Hematopoietic multipotent progenitor cell treated with erythropoietin and hydrocortisone succinate and interleukin-3 and kit ligand, for 15 days (in vitro differentiated cells): ENCODE results near the gene ELAC1.
"Not testable (repeated sequence)": the region's sequence is repeated elsewhere in the genome, so short reads cannot be mapped to it uniquely, and the experiment has no call there.

Source experiments
- DNase-seq: peaks from one replicate; pipeline ENCODE4 v3.0.0-alpha.2; 2015; ENCODE audit warnings: low spot score

The ELAC1 gene

GRCh38 chr18:50973367-50974126 is 5.7 kb downstream of the ELAC1 start:
- DNase-seq = no peak

- no peak for DNase-seq
Observed at GRCh38 chr18:50977037-50977760, 9.4 kb downstream of the ELAC1 start.

DNA sequence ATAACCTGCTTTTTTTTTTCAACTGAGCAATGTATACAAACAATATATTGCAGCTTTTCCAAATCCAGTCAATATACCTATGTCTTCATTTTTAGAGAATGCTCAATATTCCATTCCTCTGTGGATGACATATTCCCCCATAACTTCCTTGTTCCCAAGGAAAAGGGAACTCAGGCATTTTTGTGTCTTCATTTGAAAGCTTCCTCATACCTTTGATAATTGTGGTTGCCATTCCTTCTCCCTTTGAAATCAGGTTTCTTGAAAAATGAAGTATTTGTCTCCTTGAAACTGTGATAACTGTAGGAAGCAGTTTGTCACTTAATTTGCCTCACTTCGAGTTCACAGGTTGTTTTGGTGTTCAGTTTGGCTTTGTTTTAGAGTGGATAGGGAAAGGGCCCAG is 13.5 kb downstream of the ELAC1 start:
- DNase-seq = no peak

DNA sequence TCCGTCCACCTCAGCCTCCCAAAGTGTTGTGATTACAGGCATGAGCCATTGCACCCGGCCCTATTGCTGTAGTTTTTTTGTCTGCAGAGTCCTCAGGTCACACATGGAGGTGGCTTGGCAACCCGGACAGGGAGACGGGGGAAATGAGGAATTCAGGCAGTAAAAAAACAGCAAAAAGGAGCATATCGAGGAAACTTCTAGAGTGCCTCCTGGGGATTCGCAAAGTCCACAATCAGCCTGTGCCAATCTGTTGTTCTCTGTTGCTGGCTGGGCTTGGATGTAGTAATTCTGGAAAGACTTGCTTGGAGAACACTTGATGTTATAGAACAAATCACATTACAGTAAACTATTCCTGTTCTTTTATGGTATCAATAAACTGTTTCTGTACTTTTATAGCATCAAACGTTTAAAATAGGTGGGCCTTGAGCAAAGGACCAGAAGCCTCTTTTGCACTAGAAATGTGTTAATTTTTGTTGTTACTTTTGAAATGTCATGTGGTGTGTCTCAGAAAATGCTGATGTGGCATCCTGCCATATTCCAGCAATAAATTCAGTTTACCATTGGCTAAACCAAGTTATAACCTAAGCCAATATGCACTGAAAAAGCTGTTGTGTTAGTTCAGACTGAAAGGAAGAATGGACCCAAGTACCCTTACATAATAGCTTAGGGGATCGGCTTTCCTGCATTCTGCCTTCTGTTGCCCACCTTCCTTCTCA is 14.4 kb downstream of the ELAC1 start:
- no peak for DNase-seq

- no peak for DNase-seq
Observed at GRCh38 chr18:50982802-50983179, 15.0 kb downstream of the ELAC1 start.

DNA sequence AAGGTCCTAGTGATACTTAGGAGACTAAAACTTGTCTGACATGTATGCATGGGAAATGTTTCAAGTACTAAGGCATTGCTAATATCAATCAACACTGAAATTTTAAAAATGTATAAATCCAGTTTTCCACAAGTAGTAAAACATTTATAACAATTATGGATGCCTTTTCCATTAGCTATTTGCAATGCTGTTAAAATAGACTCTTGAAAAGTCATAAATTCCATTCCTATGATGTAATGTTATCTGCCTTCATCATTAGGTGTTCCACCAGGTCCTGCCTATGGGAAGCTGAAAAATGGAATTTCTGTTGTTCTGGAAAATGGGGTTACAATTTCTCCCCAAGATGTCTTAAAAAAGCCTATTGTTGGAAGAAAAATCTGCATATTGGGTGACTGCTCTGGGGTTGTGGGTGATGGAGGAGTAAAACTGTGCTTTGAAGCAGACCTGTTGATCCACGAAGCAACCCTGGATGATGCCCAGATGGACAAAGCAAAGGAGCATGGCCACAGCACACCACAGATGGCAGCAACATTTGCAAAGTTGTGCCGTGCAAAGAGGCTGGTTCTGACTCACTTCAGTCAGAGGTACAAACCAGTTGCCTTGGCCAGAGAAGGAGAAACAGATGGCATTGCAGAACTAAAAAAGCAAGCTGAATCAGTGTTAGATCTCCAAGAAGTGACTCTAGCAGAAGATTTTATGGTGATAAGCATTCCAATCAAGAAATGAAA is 18.7 kb downstream of the ELAC1 start:
- DNase-seq = no peak

GRCh38 chr18:50987261-50987660 is 19.4 kb downstream of the ELAC1 start:
- no peak for DNase-seq

GRCh38 chr18:50989711-50990110 is 21.9 kb downstream of the ELAC1 start:
- DNase-seq = no peak

GRCh38 chr18:50992351-50992762 is 24.5 kb downstream of the ELAC1 start:
- no peak for DNase-seq

GRCh38 chr18:50994031-50994430 is 26.2 kb downstream of the ELAC1 start:
- DNase-seq = no peak

DNA sequence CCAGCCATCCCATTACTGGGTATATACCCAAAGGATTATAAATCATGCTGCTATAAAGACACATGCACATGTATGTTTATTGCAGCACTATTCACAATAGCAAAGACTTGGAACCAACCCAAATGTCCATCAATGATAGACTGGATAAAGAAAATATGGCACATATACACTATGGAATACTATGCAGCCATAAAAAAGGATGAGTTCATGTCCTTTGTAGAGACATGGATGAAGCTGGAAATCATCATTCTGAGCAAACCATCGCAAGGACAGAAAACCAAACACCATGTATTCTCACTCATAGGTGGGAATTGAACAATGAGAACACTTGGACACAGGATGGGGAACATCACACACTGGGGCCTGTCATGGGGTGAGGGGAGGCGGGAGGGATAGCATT is 35.3 kb downstream of the ELAC1 start:
- DNase-seq = not testable (repeated sequence)

DNA sequence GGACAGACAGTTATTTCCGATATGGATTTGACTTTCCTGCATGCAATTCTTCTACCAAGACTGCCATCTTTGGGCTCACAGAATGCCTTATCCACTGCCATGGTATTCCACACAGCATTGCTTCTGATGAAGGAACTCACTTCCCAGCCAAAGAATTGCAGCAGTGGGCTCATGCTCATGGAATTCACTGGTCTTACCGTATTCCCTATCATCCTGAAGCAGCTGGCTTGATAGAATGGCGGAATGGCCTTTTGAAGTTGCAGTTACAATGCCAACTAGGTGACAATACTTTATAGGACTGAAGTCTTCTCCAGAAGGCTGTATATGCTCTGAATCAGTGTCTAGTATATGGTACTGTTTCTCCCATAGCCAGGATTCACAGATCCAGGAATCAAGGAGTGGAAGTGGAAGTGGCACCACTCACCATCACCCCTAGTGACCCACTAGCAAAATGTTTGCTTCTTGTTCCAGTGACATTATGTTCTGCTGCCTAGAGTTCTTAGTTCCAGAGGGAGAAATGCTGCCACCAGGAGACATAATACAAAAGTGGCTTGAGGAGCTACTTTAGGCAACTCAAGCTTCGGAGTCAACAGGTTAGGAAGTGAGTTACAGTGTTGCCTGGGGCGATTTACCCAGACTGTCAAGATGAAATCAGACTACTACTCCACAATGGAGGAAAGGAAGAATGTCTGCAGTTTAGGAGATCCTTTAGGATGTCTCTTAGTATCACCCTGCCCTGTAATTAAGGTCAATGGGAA is 38.4 kb downstream of the ELAC1 start:
- DNase-seq = no peak

- no peak for DNase-seq
Observed at GRCh38 chr18:51006948-51007789, 39.3 kb downstream of the ELAC1 start.

DNA sequence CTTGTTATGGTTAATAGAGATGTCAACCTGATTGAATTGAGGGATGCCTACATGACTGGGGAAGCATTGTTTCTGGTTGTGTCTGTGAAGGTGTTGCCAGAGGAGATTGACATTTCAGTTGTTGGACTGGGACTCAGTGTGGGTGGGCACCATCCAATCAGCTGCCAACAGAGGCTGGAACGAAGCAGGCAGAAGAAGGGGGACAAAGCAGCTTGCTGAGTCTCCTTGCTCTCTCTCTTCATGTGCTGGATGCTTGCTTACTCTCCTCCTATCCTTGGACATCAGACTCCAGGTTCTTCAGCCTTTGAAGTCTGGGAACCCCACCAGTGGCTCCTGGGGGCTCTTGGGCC is 39.9 kb downstream of the ELAC1 start:
- DNase-seq = no peak

GRCh38 chr18:51009072-51009471 is 41.2 kb downstream of the ELAC1 start:
- no peak for DNase-seq

- DNase-seq = no peak
Observed at GRCh38 chr18:51010218-51010617, 42.4 kb downstream of the ELAC1 start.

DNA sequence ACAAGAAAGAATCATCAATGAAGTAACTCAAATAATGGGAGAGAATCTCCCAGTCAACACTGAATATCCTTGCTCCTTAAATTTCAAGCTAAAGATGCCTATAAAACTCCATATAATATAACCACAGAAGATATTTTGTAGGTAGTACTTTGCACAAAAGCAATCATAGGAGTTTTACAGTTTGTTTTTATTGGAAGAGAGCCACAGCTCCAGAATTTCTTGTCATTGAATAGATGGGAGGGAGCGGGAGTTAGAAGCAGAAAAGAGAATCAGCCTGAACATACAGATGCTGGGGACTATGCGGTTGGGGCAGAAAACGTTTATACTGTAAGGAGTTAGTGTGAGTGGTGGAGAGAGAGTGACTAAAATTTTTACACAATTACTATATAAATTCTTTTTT is 43.9 kb downstream of the ELAC1 start:
- no peak for DNase-seq

DNA sequence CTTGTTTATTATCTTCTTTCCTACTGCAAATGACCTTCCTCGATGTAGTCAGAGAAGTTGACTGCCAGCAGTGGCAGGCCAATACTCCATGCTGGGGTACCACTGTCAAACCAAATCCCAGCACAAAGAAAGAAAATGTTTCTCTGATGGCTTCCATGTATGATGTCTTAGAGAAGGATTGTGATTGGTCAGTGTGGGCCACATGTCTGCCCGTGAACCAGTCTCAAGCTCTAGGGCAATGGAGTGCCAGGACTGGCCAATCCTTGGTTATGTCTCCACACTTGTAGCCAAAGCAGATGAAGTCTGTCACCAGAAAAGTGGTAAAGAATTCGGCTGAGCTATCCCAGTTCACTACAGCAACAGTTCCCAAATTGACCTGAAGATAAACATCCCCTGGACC is 44.6 kb downstream of the ELAC1 start:
- no peak for DNase-seq

GRCh38 chr18:51013259-51013658 is 45.4 kb downstream of the ELAC1 start:
- no peak for DNase-seq

DNA sequence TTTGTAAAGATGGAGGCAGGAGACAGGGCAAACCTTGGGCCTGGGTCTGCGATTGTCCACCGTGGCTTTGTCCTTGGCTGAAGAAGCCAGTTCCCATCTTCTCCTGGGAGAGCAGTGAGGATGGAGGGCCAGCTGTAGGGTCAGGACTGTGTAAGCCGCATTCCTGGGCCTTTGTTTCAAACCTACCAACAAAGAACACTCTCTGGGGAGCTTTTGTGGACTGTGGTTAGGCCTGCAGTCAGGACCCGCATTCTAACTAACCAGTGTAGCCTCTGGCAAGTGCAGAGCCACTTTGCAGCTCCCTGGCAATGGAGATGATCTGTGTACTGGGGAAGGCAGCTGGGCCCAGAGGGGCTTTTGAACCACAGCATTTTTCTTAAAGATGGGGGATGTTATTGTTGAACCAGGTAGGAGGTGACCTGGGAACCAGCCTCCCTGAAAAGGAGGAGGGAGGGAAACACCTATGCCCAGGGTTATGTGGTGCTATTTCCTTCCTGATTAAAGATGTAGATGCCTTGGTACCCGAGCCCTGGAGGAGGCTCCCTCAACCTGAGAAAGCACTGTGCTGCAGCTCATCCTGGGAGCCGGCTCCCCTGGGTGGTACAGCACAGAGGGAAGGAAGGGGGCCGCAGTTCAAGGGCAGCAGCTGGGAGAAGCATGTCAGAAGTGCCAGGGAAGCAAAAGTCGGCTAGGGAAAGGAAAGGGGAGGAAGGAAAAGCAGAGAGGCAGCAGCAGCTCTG is 49.5 kb downstream of the ELAC1 start:
- DNase-seq = no peak
